NCI-H2029 (cell line): ENCODE data around the gene LNP1.
"Not testable (repeated sequence)": the region's sequence is repeated elsewhere in the genome, so short reads cannot be mapped to it uniquely, and the experiment has no call there.

Source experiments
- DNase-seq: peaks from one replicate; lab custom pipeline; 2025; lab: John Stamatoyannopoulos, UW

LNP1 gene

DNA sequence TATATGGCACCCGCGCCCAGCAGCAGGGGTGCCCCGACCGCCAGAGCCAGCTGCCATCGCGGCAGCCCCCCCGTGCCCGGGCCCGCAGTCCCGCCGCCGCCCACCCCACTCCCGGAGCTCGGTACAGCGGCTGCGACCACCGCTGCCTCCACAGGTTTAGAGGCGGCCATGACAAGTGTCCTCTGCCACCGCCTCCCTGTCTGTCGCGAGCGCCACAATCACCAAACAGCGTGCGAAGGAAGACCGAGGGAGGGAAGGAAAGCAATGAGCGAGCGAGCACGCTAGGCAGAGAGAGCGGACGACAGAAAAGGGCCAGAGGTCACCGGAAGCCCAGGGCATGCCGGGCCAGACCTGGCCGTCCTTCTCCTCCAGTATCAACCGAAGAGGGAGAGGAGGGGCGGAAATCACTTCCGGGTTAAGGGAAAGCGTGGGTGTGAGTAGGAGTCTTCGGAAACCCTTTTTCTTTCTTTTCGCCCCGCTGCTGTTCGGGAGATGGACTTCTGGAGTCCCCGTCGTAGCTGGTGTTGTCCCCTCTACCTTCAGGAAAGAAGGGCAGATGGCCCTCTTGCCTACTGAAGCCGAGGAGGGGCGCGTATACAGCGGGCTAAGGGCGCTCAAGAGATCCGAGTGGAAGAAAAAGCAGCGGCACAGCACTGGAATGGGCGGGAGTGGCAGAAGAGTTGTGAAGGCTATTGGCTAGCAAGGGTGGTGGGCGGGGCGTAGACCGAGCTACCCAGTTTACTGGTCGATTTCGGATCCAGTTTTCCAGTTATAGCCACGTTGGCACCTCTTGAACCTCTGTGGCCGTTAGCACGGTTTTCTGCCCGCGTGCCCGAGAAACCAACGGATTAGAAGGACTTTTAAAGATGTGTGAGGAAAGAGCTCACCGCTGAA is at the start of gene LNP1, which contains the start of gene TOMM70:
Gene LNP1 (plus strand): TSS at position 760 of the 894 bp plus-strand sequence. CDS start 28,191 bp downstream, outside the sequence.
Gene TOMM70 (minus strand): TSS at position 310 of the 894 bp plus-strand sequence. CDS start 140 bp downstream, at position 170.
- peak; percentile 98 for DNase-seq

DNA sequence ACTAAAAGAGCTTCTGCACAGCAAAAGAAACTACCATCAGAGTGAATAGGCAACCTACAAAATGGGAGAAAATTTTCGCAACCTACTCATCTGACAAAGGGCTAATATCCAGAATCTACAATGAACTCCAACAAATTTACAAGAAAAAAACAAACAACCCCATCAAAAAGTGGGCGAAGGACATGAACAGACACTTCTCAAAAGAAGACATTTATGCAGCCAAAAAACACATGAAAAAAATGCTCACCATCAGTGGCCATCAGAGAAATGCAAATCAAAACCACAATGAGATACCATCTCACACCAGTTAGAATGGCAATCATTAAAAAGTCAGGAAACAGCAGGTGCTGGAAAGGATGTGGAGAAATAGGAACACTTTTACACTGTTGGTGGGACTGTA is 49.6 kb upstream of the LNP1 start:
- DNase-seq, result not testable (repeated sequence)

DNA sequence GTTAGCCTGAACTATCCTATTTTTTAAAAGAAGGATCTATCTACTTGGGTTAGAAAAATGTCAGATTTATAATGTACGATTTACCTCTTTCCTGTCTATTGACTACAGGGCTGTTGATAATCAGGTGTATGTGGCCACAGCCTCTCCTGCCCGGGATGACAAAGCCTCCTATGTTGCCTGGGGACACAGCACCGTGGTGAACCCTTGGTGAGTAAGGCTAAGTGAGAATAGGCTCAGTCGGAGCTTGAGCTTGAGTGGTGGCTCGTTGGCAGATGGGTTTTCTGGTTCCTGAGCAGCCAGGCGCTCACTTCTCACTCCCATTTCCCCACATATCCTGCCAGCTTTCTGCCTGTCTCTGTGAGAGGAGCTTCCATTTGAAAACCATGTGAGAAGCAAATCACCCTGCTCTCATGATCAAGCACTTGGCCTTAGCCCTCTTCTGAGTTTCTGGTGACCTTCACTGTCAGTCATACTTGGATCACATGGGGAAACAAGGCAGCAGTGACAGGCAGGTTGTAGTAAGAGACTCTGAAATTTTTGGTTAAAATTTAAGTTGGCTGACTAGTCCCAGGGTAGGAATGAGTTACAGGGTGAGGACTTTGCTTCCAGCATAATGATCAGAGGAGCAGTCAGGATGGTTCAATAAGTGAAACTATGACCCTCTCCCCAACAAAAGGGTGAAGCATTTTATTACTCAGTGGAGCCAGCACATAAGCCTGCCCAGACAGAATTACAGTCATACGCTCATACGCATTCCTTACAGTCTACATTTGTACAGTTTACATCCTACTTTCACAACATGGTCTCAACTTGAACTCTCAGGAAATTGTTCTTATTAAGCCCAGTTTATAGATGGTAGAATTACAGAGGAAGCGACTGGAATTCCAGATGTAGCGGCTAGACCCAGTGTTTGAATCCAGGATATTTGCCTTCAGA is 48.8 kb upstream of the LNP1 start:
- DNase-seq, result no peak

DNA sequence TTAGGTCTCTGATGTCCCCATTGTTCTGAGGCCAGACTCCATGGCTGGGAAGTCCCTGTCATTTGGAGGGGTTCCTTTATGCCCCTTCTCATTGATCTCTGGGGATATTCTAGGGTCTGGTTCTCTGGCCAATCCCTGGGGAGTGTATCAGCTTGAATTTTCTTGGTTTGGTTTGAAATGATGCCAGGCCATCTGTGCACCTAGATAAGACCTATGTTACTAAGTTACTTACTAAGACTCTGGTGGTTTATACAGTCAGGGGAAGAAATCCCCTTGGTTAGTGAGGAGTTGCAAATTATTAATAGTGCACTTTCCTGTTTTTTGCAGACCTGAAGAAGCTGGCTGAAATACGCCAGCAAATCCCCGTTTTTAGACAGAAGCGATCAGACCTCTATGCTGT is 46.5 kb upstream of the LNP1 start:
- no peak for DNase-seq

GRCh38 chr3:100358413-100358812 is 42.9 kb upstream of the LNP1 start:
- no peak for DNase-seq

DNA sequence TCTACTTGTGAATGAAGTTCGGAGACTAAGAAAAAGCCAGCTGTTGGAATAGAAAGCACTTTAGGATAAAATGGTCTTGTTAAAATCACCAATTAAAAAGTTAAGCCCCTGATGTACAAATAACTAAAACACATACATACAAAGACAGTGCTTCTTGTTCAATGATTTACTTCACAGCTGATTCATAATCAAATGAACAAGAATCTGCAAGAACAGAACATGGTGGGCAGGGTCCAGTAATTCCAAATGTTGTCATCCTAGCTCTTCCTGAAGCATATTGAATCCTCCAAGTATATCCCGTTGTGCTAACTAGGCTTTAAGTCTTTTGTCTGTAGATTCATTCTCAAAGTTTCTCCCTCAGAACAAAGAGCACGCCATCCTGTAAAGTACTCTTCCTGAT is 42.3 kb upstream of the LNP1 start:
- DNase-seq, result no peak

DNA sequence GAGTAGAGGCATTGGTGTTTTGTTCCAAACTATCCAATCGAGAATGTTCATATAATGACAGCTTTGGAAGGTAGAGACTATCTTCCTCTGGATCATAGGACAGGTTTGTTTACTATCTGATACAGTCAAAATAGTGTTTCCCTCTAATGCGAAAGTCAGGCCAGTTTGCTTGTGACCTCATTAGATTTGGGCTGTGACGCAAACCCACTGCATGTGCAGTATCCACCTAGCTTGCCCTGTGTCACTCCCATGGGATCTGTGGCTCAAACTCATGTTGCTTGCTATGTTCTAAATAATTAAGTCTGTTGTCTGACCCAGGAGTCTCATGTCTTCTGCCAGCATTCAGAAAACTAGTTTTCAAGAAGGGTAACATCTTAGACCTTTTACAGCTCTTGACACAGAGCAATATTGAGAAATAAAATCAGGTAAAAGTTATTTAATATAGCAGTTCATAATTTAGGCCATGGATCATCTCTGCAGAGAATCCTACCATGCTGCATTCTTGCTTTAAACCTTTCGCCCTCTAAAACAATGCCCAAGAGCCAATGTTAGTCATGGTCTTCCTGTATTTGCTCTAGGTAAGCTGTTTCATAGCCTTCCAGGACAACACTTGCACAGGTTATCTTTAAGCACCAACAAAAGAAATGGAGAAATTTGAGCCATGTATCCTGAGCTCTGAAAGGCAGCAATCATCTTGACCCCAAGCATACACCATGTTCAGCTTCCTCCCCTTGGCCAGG is 40.4 kb upstream of the LNP1 start:
- DNase-seq, result peak; percentile 6

- no peak for DNase-seq
Observed at GRCh38 chr3:100361897-100362296, 39.4 kb upstream of the LNP1 start.

GRCh38 chr3:100364421-100364820 is 36.9 kb upstream of the LNP1 start:
- no peak for DNase-seq

DNA sequence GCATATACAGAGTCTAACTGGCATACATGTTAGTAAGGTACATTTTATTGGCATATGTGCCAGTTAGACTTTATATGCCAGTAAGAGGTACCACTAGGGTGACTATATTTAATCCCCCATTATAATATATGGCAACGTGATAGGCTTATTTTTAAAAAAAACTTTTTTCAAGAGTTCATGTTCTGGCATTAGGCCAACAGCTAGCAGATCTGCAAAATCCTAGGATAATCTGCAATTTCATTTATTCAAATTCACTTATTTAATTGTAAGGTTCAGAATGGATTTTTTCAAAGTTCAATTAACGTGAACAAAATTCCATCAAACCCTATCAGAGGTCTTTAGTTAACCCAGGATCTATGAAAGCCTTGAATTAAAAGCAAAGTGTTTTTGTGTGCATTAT is 34.9 kb upstream of the LNP1 start:
- DNase-seq, result no peak

DNA sequence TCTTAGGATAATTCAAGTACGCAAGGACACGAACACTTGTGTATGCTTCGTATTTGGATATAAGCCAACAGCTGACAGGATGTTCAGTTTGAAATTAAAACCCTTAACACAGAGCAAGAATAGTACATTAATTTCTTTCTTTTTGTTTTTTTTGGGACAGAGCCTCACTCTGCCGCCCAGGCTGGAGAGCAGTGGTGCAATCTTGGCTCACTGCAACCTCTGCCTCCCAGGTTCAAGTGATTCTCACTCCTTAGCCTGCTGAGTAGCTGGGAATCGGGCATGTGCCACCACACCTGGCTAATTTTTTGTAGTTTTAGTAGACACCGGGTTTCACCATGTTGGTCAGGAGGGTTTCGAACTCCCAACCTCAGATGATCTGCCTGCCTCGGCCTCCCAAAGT is 32.9 kb upstream of the LNP1 start:
- no peak for DNase-seq

- no peak for DNase-seq
Observed at GRCh38 chr3:100370756-100371155, 30.6 kb upstream of the LNP1 start.

DNA sequence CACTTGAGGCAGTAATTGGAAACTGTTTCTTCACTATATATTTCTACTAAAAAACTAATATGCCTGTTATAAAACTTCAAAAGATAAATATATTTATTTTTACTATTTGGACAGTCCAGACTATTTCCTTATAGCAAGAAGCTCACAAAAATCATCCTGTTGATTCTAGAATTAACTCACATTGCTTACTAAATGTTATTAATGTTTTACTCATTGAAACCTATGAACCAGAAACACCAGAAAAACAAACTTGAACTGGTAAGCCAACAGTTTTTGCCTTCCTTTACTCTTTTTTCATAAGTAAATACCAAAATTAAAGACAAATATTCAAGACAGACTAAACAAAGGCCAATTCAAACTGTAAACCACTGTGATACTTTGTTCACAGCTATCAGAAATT is 26.8 kb upstream of the LNP1 start:
- no peak for DNase-seq

- DNase-seq, result no peak
Observed at GRCh38 chr3:100376301-100376700, 25.0 kb upstream of the LNP1 start.

DNA sequence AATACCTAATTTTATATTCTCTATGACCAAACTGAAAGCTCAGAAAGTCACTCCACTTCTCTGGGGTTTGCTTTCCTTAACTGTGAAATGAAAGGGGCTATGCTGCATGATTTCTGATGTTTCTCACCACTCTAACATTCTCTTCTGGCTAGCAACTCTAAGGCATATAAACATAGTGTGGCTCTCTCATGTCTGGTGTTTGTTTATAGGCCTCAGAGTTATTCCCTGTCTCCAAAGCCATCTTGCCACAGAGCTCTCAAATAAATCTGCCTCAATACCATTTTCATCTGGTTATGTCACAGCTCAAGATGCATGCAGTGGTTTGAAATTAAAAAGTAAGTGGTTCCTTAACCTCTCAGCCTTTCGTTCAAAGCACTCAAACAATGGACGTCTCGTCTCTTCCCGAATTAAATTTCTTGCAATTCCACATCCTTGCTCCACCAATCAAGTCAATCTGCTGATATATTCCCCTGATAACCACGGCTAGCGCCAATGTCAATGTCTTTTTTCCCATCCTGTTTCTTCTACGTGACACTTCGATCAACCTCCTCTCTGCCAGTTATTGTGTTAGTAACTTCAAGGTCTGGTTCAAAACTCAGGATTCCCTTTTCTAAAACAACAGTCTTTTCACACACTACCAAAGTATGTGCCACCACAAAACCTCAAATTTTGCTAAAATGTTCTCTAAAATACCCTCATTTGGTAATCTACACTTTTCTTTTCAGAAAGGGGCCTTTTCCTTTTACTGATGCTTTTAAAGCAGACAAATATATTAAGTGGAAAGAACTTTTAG is 16.4 kb upstream of the LNP1 start:
- DNase-seq, result no peak

GRCh38 chr3:100386437-100387074 is 14.8 kb upstream of the LNP1 start:
- DNase-seq, result no peak

DNA sequence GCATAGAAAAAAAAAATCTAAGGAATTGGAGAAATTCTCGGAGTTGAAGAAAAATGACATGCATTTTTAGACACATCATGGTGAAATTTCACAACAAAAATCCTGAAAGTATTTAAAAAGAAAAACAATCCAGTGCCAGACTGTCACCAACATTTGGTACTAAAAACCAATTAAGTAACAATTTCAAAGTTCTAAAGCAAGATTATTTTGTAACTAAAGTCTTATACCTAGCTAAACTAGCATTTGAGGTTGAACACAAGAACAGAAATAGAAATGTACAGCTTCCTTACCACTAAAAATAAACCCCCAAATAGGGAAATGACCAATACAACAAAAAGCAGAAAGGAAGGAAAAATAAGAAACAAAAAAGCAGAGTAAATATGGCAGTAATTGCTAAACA is 12.3 kb upstream of the LNP1 start:
- DNase-seq, result no peak

- DNase-seq, result no peak
Observed at GRCh38 chr3:100395679-100396431, 5.5 kb upstream of the LNP1 start.

DNA sequence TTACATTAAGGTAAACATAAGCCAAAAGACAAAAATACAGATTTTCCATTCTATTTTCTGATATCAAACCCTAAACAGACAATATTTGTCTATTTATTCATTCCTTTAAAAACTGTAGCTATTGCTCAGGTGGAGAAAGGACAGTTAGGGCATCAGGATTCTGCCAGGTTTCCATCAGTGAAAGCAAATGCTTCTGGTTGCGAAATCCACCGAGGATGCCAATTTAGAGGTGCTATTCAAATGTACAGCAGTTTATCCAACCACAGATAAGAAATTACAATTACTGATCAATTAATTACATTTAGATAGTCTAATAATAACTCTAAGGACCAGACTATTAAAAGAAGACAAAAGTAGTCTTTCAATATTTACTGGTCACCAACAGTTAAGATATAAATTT is 4.4 kb upstream of the LNP1 start:
- DNase-seq, result no peak
